HL-60 (cell line): ENCODE data around the gene RNF180.

Experiments
- DNase-seq, 2 experiments: peaks; one replicate each; pipeline ENCODE4 v3.0.0-alpha.2; 2010 to 2020; ENCODE audit warnings: low read depth in 1 of 2, low spot score in 1 of 2
- H3K27ac ChIP-seq: fragments of 250-450 bp; sonication (Bioruptor Pico); replicated peaks from 2 replicates; pipeline ENCODE4 v1.5.1; 2020; ENCODE audit warnings: mild to moderate bottlenecking, moderate library complexity
- H3K27me3 ChIP-seq: fragments of 250-450 bp; sonication (Bioruptor Pico); 2 replicates; pipeline ENCODE4 v1.5.1; 2021; ENCODE audit warnings: mild to moderate bottlenecking, moderate library complexity; ENCODE audit not compliant: insufficient read depth, poor library complexity, severe bottlenecking
- H3K4me3 ChIP-seq: replicated peaks from 2 replicates; pipeline ENCODE4 v1.5.1; 2011; ENCODE audit warnings: mild to moderate bottlenecking, control low read depth, low read length; ENCODE audit not compliant: insufficient read depth
- CTCF ChIP-seq: IDR thresholded peaks from one replicate; pipeline ENCODE4 v1.5.1; 2011; ENCODE audit warnings: low read length, control low read depth, inconsistent platforms; ENCODE audit not compliant: insufficient read depth
- GABPA ChIP-seq: IDR thresholded peaks from 2 replicates; pipeline ENCODE4 v1.6.1; 2012; ENCODE audit warnings: low read depth
- POLR2AphosphoS5 ChIP-seq: IDR thresholded peaks from 2 replicates; pipeline ENCODE4 v1.6.1; 2012; ENCODE audit warnings: low read depth
- REST ChIP-seq: IDR thresholded peaks from 2 replicates; pipeline ENCODE4 v1.6.1; 2012; ENCODE audit warnings: low read depth; ENCODE audit not compliant: insufficient replicate concordance
- SPI1 ChIP-seq: IDR thresholded peaks from 2 replicates; pipeline ENCODE4 v1.6.1; 2012; ENCODE audit warnings: low read depth, mild to moderate bottlenecking, borderline replicate concordance

RNF180 gene

GRCh38 chr5:64339769-64340168 is 174.1 kb downstream of the RNF180 start:
- TF ChIP-seq REST = no peak
- no peak for TF ChIP-seq POLR2AphosphoS5
- no peak for TF ChIP-seq GABPA
- TF ChIP-seq SPI1 = no peak
- TF ChIP-seq CTCF = no peak
- no peak for DNase-seq
- H3K27ac ChIP-seq = no peak overlapping the region
- no peak overlapping the region for H3K4me3 ChIP-seq
- H3K27me3 ChIP-seq = no peaks in the 10 kb centered on the region

- H3K4me3 ChIP-seq = no peak overlapping the region
- TF ChIP-seq GABPA (no peak), POLR2AphosphoS5 (no peak), CTCF (no peak), SPI1 (no peak), REST (no peak)
- H3K27me3 ChIP-seq = no peaks in the 10 kb centered on the region
- H3K27ac ChIP-seq = no peak overlapping the region
- no peak for DNase-seq
These were observed 174.7 kb downstream of the RNF180 start for GRCh38 chr5:64340293-64340692.

- Histone ChIP-seq H3K27me3 (no peaks in the 10 kb centered on the region), H3K4me3 (no peak overlapping the region), H3K27ac (no peak overlapping the region)
- TF ChIP-seq SPI1 (no peak), POLR2AphosphoS5 (no peak), GABPA (no peak), CTCF (no peak), REST (no peak)
- DNase-seq = no peak
These were observed 175.7 kb downstream of the RNF180 start for GRCh38 chr5:64341340-64341739.
